ENCODE data around the gene ETS1. TPM values are rescaled to one million over a fixed set of nuclear protein-coding genes. Genes with fewer than 3 reads are reported as not detected.

Gene ETS1
- total and polyA plus RNA-seq, 2 experiments from 2014 or later: 6.7 to 21.8 TPM

- no peak for TF ChIP-seq CTCF (IDR thresholded peaks at IDR 0.05; ENCODE audit: poor library complexity)
- no peak for TF ChIP-seq EZH2phosphoT487 (IDR thresholded peaks at IDR 0.05; ENCODE audit: low read depth, severe bottlenecking, unreplicated experiment)
- no peak for TF ChIP-seq EZH2 (IDR thresholded peaks at IDR 0.05; ENCODE audit: borderline replicate concordance)
- H3K27me3 ChIP-seq: no peaks in the 10 kb centered on the region
- no peaks in the 10 kb centered on the region for H3K79me2 ChIP-seq
- no peaks in the 10 kb centered on the region for H3K36me3 ChIP-seq (replicated peaks; ENCODE audit: insufficient read depth, low read depth)
- H3K9me3 ChIP-seq (ENCODE audit: low read depth): no peaks in the 10 kb centered on the region
- no peak for DNase-seq (ENCODE audit: low spot score)
- H3K27ac ChIP-seq: no peak overlapping the region
- H3K4me2 ChIP-seq: no peak overlapping the region
- no peak overlapping the region for H2AFZ ChIP-seq
- no peak overlapping the region for H3K4me3 ChIP-seq
- no peaks in the 10 kb centered on the region for H4K20me1 ChIP-seq (ENCODE audit: insufficient read depth, poor library complexity, severe bottlenecking)
- H3K9me2 ChIP-seq (replicated peaks; ENCODE audit: insufficient read depth): no peaks in the 10 kb centered on the region
- H3K4me1 ChIP-seq (ENCODE audit: insufficient read depth): no peaks in the 10 kb centered on the region
- 93% methylated on average over 5 of the region's 5 CpGs for WGBS (ENCODE audit: low lambda C conversion rate, missing lambda C conversion rate)
These were observed 16.5 kb upstream of the ETS1 start for GRCh38 chr11:128603752-128604414.

- Histone ChIP-seq H3K9me3 (ENCODE audit: low read depth) (no peaks in the 10 kb centered on the region), H2AFZ (no peak overlapping the region), H3K36me3 (replicated peaks; ENCODE audit: insufficient read depth, low read depth) (no peaks in the 10 kb centered on the region), H4K20me1 (ENCODE audit: insufficient read depth, poor library complexity, severe bottlenecking) (no peaks in the 10 kb centered on the region), H3K4me2 (no peak overlapping the region), H3K27ac (no peak overlapping the region), H3K9me2 (replicated peaks; ENCODE audit: insufficient read depth) (no peaks in the 10 kb centered on the region), H3K4me1 (ENCODE audit: insufficient read depth) (no peaks in the 10 kb centered on the region), H3K79me2 (no peaks in the 10 kb centered on the region), H3K4me3 (no peak overlapping the region), H3K27me3 (no peaks in the 10 kb centered on the region)
- 94% methylated on average over 3 of the region's 3 CpGs for WGBS (ENCODE audit: low lambda C conversion rate, missing lambda C conversion rate)
- no peak for DNase-seq (ENCODE audit: low spot score)
- TF ChIP-seq EZH2 (IDR thresholded peaks at IDR 0.05; ENCODE audit: borderline replicate concordance): no peak
- TF ChIP-seq EZH2phosphoT487 (IDR thresholded peaks at IDR 0.05; ENCODE audit: low read depth, severe bottlenecking, unreplicated experiment): no peak
- TF ChIP-seq CTCF (IDR thresholded peaks at IDR 0.05; ENCODE audit: poor library complexity): no peak
These were observed 15.8 kb upstream of the ETS1 start for GRCh38 chr11:128603003-128603696.

GRCh38 chr11:128599729-128600128 lies 12.4 kb upstream of the ETS1 start:
- Histone ChIP-seq H3K27ac (no peak overlapping the region), H3K4me2 (no peak overlapping the region), H3K9me2 (replicated peaks; ENCODE audit: insufficient read depth) (no peaks in the 10 kb centered on the region), H3K27me3 (peaks cover under 1% of the 10 kb centered on the region), H3K9me3 (ENCODE audit: low read depth) (no peaks in the 10 kb centered on the region), H2AFZ (no peak overlapping the region), H4K20me1 (ENCODE audit: insufficient read depth, poor library complexity, severe bottlenecking) (no peaks in the 10 kb centered on the region), H3K36me3 (replicated peaks; ENCODE audit: insufficient read depth, low read depth) (no peaks in the 10 kb centered on the region), H3K4me3 (no peak overlapping the region), H3K4me1 (ENCODE audit: insufficient read depth) (no peaks in the 10 kb centered on the region), H3K79me2 (no peaks in the 10 kb centered on the region)
- DNase-seq (ENCODE audit: low spot score): no peak
- TF ChIP-seq EZH2 (IDR thresholded peaks at IDR 0.05; ENCODE audit: borderline replicate concordance) (no peak), EZH2phosphoT487 (IDR thresholded peaks at IDR 0.05; ENCODE audit: low read depth, severe bottlenecking, unreplicated experiment) (no peak), CTCF (IDR thresholded peaks at IDR 0.05; ENCODE audit: poor library complexity) (no peak)
- 58% methylated on average over 1 of the region's 1 CpG for WGBS (ENCODE audit: low lambda C conversion rate, missing lambda C conversion rate)
